ENCODE measurements around the gene TNNT3.

The TNNT3 gene

DNA sequence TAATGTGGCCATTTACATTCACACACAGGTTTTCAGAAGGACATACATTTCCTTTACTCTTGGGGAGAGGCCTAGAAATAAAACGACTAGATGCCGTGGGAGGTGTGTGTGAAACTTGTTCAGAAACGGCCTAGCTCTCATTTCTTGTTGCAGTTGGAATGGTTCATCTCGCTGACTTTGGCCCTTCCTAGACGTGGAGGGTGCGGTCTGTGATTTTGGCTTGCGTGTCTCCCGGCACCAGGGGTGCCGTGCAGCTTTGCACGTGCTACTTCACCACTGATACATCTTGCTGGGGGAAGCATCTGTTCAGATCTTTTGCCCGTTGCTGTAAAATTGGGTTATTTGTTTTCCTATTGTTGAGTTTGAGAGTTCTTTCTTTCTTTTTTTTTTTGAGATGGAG lies 24.7 kb upstream of the TNNT3 start:
- Mint-ChIP-seq H3K27me3 (peaks cover 18% of the 10 kb centered on the region), H3K27ac (ENCODE audit: low read depth) (peak overlapping the region; percentile 27), H3K4me3 (no peak overlapping the region), H3K4me1 (peaks cover 7% of the 10 kb centered on the region), H3K9me3 (no peaks in the 10 kb centered on the region), H3K36me3 (ENCODE audit: insufficient read depth) (peaks cover 6% of the 10 kb centered on the region)
- ATAC-seq (replicated peaks; ENCODE audit: extremely low read depth, poor library complexity, severe bottlenecking), result no peak
- no peak for DNase-seq (ENCODE audit: low spot score in 2 of 2)

DNA sequence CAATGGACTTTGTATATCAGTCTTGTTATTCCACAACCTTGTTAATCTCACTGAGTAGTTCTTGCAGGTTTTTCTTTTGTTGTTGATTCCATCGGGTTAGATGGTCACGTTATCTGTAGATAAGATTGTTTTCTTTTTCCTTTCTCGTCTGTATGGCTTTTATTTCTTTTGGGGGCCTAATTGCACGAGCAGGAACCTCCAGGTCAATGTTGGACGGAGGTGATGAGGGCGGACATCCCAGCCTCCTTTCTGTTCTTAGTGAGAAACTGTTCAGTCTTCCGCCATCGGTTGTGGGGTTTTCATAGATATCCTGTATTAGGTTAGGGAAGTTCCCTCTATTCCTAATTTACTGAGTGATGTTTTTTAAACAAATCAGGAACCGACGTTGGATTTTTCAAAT lies 23.0 kb upstream of the TNNT3 start:
- H3K36me3 Mint-ChIP-seq (ENCODE audit: insufficient read depth), result peaks cover 6% of the 10 kb centered on the region
- ATAC-seq (replicated peaks; ENCODE audit: extremely low read depth, poor library complexity, severe bottlenecking), result no peak

DNA sequence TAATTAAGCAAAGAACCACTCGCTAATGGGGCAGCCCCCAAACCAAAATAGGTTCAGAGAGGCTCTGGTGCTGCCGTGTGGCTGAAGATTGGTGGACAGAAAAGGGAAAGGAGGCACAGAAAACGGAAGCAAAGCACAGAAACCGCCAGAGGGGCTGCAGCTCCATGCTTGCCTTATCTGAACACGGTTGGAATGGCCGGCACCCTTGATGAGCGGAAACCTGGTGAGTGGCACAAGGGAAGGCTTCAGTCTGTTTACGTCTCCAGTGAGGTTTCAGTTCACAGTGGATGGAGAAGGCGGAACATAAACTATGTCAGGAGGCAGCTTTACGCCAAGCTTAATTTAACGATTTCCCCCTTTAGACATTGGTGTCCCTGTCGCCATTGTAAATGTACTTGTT lies 22.6 kb upstream of the TNNT3 start:
- peaks cover 37% of the 10 kb centered on the region for H3K27me3 Mint-ChIP-seq
- no peak overlapping the region for H3K4me3 Mint-ChIP-seq
- DNase-seq (ENCODE audit: low spot score in 2 of 2), result no peak
- H3K27ac Mint-ChIP-seq (ENCODE audit: low read depth), result no peak overlapping the region
- no peak for ATAC-seq (replicated peaks; ENCODE audit: extremely low read depth, poor library complexity, severe bottlenecking)
- peaks cover 6% of the 10 kb centered on the region for H3K36me3 Mint-ChIP-seq (ENCODE audit: insufficient read depth)
- H3K4me1 Mint-ChIP-seq, result peaks cover 7% of the 10 kb centered on the region
- no peaks in the 10 kb centered on the region for H3K9me3 Mint-ChIP-seq

More for the DNA sequence above, 23.0 kb upstream of the TNNT3 start:
- Mint-ChIP-seq H3K27me3 (peaks cover 32% of the 10 kb centered on the region), H3K27ac (ENCODE audit: low read depth) (no peak overlapping the region), H3K4me1 (peaks cover 7% of the 10 kb centered on the region), H3K4me3 (no peak overlapping the region), H3K9me3 (no peaks in the 10 kb centered on the region)
- no peak for DNase-seq (ENCODE audit: low spot score in 2 of 2)

DNA sequence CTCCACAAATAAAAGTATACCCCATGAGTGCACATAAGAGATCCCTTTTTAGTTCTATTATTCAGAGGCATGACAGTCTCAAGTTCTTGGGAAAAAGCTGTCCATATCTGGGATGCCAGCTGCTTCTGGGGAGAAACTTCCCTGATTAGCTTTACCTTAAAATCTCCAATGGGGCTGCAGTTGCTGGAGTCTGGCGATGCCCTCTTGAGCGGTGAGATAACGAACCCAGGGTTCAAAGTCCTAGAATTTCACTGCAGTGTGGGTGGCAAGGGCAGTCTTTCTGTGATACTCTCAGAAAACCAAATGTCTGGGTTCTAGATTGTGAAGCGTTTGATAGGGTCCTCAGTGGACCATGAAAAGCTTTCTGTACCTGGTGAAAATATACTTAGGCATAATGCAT lies 20.4 kb upstream of the TNNT3 start:
- no peak overlapping the region for H3K4me3 Mint-ChIP-seq
- no peaks in the 10 kb centered on the region for H3K9me3 Mint-ChIP-seq
- H3K4me1 Mint-ChIP-seq, result no peaks in the 10 kb centered on the region
- no peak for DNase-seq (ENCODE audit: low spot score in 2 of 2)
- H3K27me3 Mint-ChIP-seq, result peaks cover 43% of the 10 kb centered on the region
- H3K36me3 Mint-ChIP-seq (ENCODE audit: insufficient read depth), result no peaks in the 10 kb centered on the region
- ATAC-seq (replicated peaks; ENCODE audit: extremely low read depth, poor library complexity, severe bottlenecking), result no peak
- no peak overlapping the region for H3K27ac Mint-ChIP-seq (ENCODE audit: low read depth)

DNA sequence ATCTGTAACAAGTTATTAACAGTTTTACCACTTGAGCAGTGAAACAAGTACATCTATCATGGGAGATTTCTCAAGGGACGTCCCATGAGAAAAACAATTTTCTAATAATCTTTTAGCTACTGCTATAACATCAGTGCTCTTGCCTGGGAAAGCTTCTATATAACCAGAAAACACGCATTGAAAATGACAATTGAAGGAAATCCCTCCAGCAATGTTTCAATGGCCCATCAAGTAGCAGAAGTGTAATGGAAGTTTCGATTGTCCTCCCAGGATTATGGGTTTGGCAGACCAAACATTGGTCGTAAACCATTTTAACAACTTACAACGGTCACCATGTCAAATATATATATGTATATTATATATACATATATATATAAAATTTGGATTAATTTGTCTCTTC lies 19.8 kb upstream of the TNNT3 start:
- Mint-ChIP-seq H3K4me3 (no peak overlapping the region), H3K4me1 (no peaks in the 10 kb centered on the region), H3K9me3 (no peaks in the 10 kb centered on the region), H3K36me3 (ENCODE audit: insufficient read depth) (no peaks in the 10 kb centered on the region), H3K27me3 (peaks cover 43% of the 10 kb centered on the region), H3K27ac (ENCODE audit: low read depth) (no peak overlapping the region)
- DNase-seq (ENCODE audit: low spot score in 2 of 2) (no peak), ATAC-seq (replicated peaks; ENCODE audit: extremely low read depth, poor library complexity, severe bottlenecking) (no peak)

DNA sequence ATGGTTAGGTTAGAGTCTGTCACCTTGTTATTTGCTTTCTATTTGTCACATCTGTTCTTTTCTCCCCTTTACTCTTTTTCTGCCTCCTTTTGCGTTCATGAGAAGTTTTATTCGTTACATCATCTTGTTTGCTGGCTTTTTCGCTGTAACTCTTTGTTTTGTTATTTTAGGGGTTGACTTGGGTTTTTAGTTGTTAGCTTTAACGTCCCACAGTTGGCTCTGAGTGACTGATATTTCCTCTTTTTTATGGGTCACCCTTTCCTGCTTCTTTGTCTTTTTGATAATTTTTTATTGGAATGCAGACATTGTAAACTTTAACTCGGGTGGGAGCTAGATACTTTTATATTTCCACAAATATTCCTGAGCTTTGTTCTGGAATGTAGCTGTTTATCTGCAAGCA lies 13.3 kb upstream of the TNNT3 start:
- Mint-ChIP-seq H3K27me3 (peaks cover 48% of the 10 kb centered on the region), H3K27ac (ENCODE audit: low read depth) (no peak overlapping the region), H3K36me3 (ENCODE audit: insufficient read depth) (no peaks in the 10 kb centered on the region), H3K9me3 (no peaks in the 10 kb centered on the region), H3K4me1 (no peaks in the 10 kb centered on the region), H3K4me3 (no peak overlapping the region)
- no peak for DNase-seq (ENCODE audit: low spot score in 2 of 2)
- ATAC-seq (replicated peaks; ENCODE audit: extremely low read depth, poor library complexity, severe bottlenecking), result no peak

DNA sequence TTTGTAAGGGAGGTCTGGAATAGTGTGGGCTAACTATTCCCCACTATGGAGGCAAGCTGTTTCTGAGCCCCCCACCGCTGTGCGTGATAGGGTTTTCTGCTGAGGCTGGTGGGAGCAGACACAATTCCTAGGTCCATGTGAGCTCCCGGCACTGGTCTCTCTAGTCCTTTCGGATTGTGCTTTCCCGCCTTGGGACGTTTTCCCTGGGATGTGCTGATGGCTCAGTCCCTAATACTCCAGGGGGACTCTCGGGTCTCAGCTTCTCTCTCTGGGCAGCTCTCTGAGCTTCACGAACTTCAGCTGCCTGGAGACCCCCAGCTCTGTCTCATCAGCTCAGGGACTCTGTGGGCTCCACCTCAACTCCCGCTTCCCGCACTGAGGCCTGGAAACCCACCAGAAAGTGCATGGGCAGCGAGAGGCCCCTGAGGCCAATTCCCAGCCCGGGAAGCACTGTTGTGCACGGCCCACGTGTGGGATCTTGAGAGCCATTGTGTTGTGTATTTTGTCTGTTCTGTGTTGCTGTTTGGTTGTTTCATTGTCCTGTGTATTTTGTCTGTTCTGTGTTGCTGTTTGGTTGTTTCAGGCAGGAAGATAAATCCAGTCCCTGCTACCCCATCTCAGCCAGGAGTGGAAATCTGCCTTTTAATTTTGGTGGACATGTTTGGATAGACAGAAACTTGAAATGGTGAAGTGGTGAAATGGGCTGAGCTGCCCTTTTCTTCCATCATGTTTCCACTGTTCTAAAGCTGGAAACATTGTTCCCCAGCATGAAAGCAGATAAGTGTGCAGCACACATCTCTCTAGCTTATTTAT lies 12.7 kb upstream of the TNNT3 start:
- Mint-ChIP-seq H3K4me1 (no peaks in the 10 kb centered on the region), H3K27ac (ENCODE audit: low read depth) (no peak overlapping the region), H3K9me3 (no peaks in the 10 kb centered on the region), H3K36me3 (ENCODE audit: insufficient read depth) (no peaks in the 10 kb centered on the region), H3K4me3 (no peak overlapping the region), H3K27me3 (peaks cover 41% of the 10 kb centered on the region)
- ATAC-seq (replicated peaks; ENCODE audit: extremely low read depth, poor library complexity, severe bottlenecking) (no peak), DNase-seq (ENCODE audit: low spot score in 2 of 2) (no peak)

DNA sequence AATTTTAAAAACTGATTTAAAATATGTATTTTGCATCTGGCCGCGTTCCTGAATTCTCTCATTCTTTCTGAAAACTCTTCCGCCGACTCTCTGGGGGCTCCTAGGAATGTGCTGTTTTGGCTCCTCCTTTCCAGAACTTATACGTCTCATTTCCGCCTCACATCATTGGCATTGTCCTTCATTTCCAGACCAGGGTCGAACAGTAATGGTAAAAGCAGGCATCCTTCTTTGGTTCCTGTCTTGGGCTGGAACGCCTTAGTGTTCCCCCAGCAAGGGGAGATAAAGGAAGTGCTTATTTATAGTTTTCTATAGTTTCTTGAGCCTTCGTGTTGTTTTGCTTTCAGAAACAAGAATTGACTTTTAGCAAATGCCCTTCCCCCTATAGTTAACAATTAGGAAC lies 10.9 kb upstream of the TNNT3 start:
- Mint-ChIP-seq H3K4me3 (no peak overlapping the region), H3K27me3 (peaks cover 34% of the 10 kb centered on the region), H3K9me3 (no peaks in the 10 kb centered on the region), H3K36me3 (ENCODE audit: insufficient read depth) (no peaks in the 10 kb centered on the region), H3K27ac (ENCODE audit: low read depth) (no peak overlapping the region), H3K4me1 (no peaks in the 10 kb centered on the region)
- ATAC-seq (replicated peaks; ENCODE audit: extremely low read depth, poor library complexity, severe bottlenecking) (no peak), DNase-seq (ENCODE audit: low spot score in 2 of 2) (no peak)

DNA sequence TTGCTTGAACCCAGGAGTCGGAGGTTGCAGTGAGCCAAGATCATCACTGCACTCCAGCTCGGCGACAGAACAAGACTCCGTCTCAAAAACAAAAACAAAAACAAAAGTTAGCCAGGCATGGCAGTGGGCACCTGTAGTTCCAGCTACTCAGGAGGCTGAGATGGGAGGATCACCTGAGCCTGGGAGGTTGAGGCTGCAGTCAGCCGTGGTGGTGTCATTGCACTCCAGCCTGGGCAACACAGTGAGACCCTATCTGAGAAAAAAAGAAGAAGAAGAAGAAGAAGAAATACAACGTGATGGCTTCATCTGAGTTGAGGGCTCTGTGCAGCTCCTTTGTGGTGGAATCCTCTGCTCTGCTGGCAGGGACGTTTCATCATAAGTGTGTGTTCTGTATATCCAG lies 10.0 kb upstream of the TNNT3 start:
- peaks cover 6% of the 10 kb centered on the region for H3K4me1 Mint-ChIP-seq
- H3K27ac Mint-ChIP-seq (ENCODE audit: low read depth), result no peak overlapping the region
- H3K4me3 Mint-ChIP-seq, result no peak overlapping the region
- H3K9me3 Mint-ChIP-seq, result no peaks in the 10 kb centered on the region
- peaks cover 2% of the 10 kb centered on the region for H3K36me3 Mint-ChIP-seq (ENCODE audit: insufficient read depth)
- ATAC-seq (replicated peaks; ENCODE audit: extremely low read depth, poor library complexity, severe bottlenecking) (no peak), DNase-seq (ENCODE audit: low spot score in 2 of 2) (no peak)
- peaks cover 43% of the 10 kb centered on the region for H3K27me3 Mint-ChIP-seq

DNA sequence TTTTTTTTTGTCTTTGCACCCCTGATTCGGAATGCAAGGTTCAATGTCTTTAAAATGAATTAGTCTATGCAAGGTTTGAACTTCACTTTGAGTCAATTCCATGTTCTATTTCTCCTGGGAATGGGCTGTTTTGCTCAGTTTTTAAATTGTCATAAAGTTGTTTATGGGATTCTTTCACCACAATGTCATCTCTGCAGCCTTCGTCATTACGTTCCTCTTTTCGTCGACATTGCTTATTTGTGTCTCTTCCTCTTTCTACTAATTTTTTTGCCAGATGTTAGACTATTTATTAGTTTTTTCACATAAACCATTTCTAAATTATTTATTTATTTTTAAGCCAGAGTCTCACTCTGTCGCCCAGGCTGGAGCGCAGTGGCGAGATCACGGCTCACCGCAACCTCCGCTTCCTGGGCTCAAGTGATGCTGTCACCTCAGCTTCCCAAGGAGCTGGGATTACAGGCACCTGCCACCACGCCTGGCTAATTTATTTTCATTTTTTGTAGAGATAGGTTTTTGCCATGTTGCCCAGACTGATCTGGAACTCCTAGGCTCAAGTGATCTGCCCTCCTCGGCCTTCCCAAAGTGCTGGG lies 7.1 kb upstream of the TNNT3 start:
- Mint-ChIP-seq H3K9me3 (no peaks in the 10 kb centered on the region), H3K4me1 (peaks cover 22% of the 10 kb centered on the region), H3K27ac (ENCODE audit: low read depth) (no peak overlapping the region), H3K36me3 (ENCODE audit: insufficient read depth) (peaks cover 5% of the 10 kb centered on the region), H3K4me3 (no peak overlapping the region), H3K27me3 (peaks cover 34% of the 10 kb centered on the region)
- ATAC-seq (replicated peaks; ENCODE audit: extremely low read depth, poor library complexity, severe bottlenecking) (no peak), DNase-seq (ENCODE audit: low spot score in 2 of 2) (no peak)

DNA sequence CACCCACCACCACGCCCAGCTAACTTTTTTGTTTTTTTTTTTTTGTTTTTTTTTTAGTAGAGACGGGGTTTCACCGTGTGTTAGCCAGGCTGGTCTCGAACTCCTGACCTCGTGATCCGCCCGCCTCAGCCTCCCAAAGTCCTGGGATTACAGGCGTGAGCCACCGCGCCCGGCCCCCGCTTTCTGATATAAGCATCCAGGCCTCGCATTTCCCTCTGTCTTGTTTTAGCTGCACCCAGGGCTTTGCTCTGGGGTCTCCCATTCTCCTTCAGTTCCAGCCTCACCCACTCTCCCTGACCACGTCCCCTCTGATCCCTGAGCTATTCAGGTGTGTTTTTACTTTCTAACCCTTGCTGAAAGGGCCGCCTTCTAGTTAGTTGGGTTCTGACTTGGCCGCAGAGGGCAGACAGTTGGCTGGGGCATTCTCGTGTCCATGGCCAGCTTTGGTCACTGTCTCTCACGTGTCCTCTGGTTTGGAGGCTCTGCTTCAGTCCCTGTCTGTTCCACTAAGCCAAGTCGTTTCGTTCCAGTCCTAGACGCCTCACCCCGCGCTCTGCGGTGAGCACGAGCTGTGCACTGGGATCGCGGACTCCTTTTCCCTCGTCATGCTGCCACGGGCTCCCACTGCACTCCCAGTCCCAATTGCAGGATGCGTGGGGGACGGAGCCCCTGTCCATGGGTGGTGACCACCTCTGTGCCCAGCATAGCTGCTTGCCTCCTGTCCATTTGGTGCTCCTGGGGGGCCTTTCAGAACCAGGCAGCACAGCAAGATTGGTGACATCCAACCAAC lies 6.0 kb upstream of the TNNT3 start:
- DNase-seq (ENCODE audit: low spot score in 2 of 2) (no peak), ATAC-seq (replicated peaks; ENCODE audit: extremely low read depth, poor library complexity, severe bottlenecking) (no peak)
- no peak overlapping the region for H3K27ac Mint-ChIP-seq (ENCODE audit: low read depth)
- H3K4me3 Mint-ChIP-seq, result no peak overlapping the region
- H3K27me3 Mint-ChIP-seq, result peaks cover 23% of the 10 kb centered on the region
- H3K36me3 Mint-ChIP-seq (ENCODE audit: insufficient read depth), result peaks cover 8% of the 10 kb centered on the region
- no peaks in the 10 kb centered on the region for H3K9me3 Mint-ChIP-seq
- H3K4me1 Mint-ChIP-seq, result peaks cover 22% of the 10 kb centered on the region

DNA sequence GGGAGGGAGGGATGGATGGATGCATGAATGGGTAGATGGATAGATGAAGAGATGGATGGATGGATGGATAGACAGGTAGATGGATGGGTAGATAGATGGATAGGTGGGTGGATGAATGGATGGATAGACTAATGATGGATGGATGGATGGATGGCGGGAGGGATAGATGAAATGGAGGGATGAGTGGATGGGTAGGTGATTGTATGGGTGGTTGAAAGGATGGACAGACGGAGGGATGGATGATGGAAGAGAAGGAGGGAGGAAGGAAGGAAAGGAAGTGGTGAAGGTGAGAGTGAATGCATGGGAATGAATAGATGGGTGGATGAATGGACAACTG lies 3.7 kb upstream of the TNNT3 start:
- Mint-ChIP-seq H3K4me1 (peaks cover 22% of the 10 kb centered on the region), H3K27me3 (peaks cover 18% of the 10 kb centered on the region), H3K27ac (ENCODE audit: low read depth) (no peak overlapping the region), H3K9me3 (no peaks in the 10 kb centered on the region), H3K36me3 (ENCODE audit: insufficient read depth) (peaks cover 8% of the 10 kb centered on the region), H3K4me3 (no peak overlapping the region)
- DNase-seq (ENCODE audit: low spot score in 2 of 2), result no peak
- ATAC-seq (replicated peaks; ENCODE audit: extremely low read depth, poor library complexity, severe bottlenecking), result no peak
